Peyer's patch (tissue), 4 donors: Measurements from ENCODE around the gene PCGF3.
"Not testable (repeated sequence)": the region's sequence is repeated elsewhere in the genome, so short reads cannot be mapped to it uniquely, and the experiment has no call there.

Source experiments
- CTCF ChIP-seq, 6 experiments: fragments of 450-650 bp in 4 of 6; fragments of 200-600 bp in 2 of 6; sonication (generic) in 1 of 6; IDR thresholded peaks; one replicate each; pipeline ENCODE4 v1.5.1; 2017 to 2019; ENCODE audit warnings: antibody characterized with exemption in 6 of 6, mild to moderate bottlenecking in 3 of 6, moderate library complexity in 1 of 6
- POLR2A ChIP-seq, 2 donors: fragments of 450-650 bp; IDR thresholded peaks; one replicate each; pipeline ENCODE4 v1.5.1; 2017; ENCODE audit warnings: antibody characterized with exemption in 2 of 2, mild to moderate bottlenecking in 2 of 2, moderate library complexity in 2 of 2

DNA sequence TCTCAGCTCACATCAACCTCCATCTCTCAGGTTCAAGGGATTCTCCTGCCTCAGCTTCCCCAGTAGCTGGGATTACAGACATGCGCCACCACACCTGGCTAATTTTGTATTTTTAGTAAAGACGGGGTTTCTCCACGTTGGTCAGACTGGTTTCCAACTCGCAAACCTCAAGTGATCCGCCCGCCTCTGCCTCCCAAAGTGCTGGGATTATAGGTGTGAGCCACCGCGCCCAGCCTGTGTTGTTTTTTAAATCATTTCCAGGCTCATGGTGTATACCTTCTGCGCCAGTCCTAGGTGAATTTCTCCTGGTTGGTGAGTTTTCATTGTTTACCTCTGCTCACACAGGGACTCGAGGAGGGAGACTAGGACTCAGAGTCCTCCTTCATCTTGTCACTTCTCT lies 74.6 kb downstream of the PCGF3 start:
- TF ChIP-seq CTCF, POLR2A (IDR thresholded peaks at IDR 0.05): not testable (repeated sequence)
